Measurements from ENCODE around the gene CBLN3.

DNA sequence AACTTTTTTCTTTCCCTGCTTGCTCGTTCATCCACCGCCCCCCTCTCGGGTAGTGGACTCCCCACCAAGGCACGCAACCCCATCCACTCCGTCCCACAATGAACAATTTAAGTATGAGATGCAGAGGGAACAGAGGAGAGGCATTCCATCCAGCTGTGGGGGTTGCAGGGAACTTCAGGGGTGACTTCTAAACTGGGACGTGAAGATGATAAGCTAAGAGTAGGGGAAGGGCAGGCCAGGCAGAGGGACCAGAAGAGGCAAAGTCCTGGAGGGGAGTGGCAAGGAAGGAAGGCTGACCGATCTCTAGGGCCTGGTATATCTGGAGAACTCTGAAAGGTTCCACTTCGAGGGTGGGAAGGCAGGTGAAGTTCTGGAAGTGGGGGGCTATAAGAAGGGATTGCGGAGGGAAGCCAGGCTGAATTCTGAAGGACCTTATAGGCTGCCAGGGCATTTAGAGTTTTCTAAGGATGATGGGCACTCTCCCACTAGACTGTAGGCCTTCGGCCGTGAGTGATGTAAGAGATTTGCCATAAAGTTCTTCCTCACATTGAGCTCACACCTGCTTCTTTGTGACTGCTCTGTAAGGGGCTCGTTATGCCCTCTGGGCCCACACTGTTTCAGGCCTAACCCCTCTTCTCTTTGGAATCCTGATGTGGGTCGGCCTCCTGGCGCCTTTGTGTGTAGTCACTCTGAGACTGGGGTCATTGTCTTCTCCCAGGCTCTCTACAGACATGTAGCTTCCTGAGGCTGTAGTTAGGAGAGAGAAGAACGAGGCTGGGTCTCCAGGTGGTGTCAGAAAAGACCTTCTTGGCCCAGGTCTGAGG, 49.3 kb downstream of the CBLN3 start:
- no peak for TF ChIP-seq POLR2A (IDR thresholded peaks at IDR 0.05; ENCODE audit: low read length)
- TF ChIP-seq GATA1 (IDR thresholded peaks at IDR 0.05; ENCODE audit: low read depth, low read length), result no peak

Data from erythroblast (primary cell).